ENCODE measurements around the gene POU1F1.
A peak's percentile ranks its signal among the peaks of the same experiment; 100 is the strongest.
"Not testable (repeated sequence)": the region's sequence is repeated elsewhere in the genome, so short reads cannot be mapped to it uniquely, and the experiment has no call there.

Gene POU1F1

GRCh38 chr3:87248831-87249230 is 27.6 kb downstream of the POU1F1 start:
- no peak for DNase-seq

GRCh38 chr3:87248231-87248630 is 28.2 kb downstream of the POU1F1 start:
- DNase-seq = not testable (repeated sequence)

- no peak for DNase-seq
Measured at GRCh38 chr3:87247430-87247773, 29.0 kb downstream of the POU1F1 start.

GRCh38 chr3:87246662-87247429 is 29.5 kb downstream of the POU1F1 start:
- DNase-seq = no peak

GRCh38 chr3:87236093-87236492 is 40.3 kb downstream of the POU1F1 start:
- no peak for DNase-seq

GRCh38 chr3:87233805-87234204 is 42.6 kb downstream of the POU1F1 start:
- no peak for DNase-seq

- DNase-seq = no peak
Measured at GRCh38 chr3:87229113-87229512, 47.3 kb downstream of the POU1F1 start.

GRCh38 chr3:87228316-87228715 is 48.1 kb downstream of the POU1F1 start:
- DNase-seq = no peak

GRCh38 chr3:87227835-87228144 is 48.6 kb downstream of the POU1F1 start:
- DNase-seq = no peak

GRCh38 chr3:87227104-87227834 is 49.1 kb downstream of the POU1F1 start, which contains the start of gene CHMP2B:
Gene CHMP2B, plus strand, starts transcription at chr3:87227309. Its CDS starts 214 bp downstream, at chr3:87227523.
- DNase-seq = peak; percentile 92

GRCh38 chr3:87225659-87226058 is 50.7 kb downstream of the POU1F1 start:
- DNase-seq = no peak

- no peak for DNase-seq
Measured at GRCh38 chr3:87219611-87220010, 56.8 kb downstream of the POU1F1 start.

GRCh38 chr3:87218560-87218959 is 57.8 kb downstream of the POU1F1 start:
- DNase-seq = no peak

All from CD4-positive, alpha-beta T cell treated with Interleukin-4 for 4 hours (primary cell).